HG03520 (cell line): ENCODE data around the gene RALGPS1.

Experiments used
- ATAC-seq: cut with Tn5 transposase; IDR thresholded peaks from one replicate; pipeline ENCODE4 v1.9.1; 2021; ENCODE audit warnings: mild to moderate bottlenecking, moderate library complexity; ENCODE audit not compliant: unreplicated experiment

Gene RALGPS1

GRCh38 chr9:127075624-127076372, 161.2 kb downstream of the RALGPS1 start:
- ATAC-seq: no peak

GRCh38 chr9:127076860-127077643, 162.5 kb downstream of the RALGPS1 start:
- no peak for ATAC-seq

- ATAC-seq: no peak
Observed at GRCh38 chr9:127077644-127077946, 163.0 kb downstream of the RALGPS1 start.

GRCh38 chr9:127078336-127078735, 163.8 kb downstream of the RALGPS1 start:
- no peak for ATAC-seq

- no peak for ATAC-seq
Observed at GRCh38 chr9:127078988-127079387, 164.4 kb downstream of the RALGPS1 start.

- no peak for ATAC-seq
Observed at GRCh38 chr9:127079446-127080140, 165.0 kb downstream of the RALGPS1 start.

GRCh38 chr9:127081250-127082185, 166.9 kb downstream of the RALGPS1 start:
- ATAC-seq: no peak

- no peak for ATAC-seq
Observed at GRCh38 chr9:127083138-127083980, 168.8 kb downstream of the RALGPS1 start.

GRCh38 chr9:127084076-127085039, 169.8 kb downstream of the RALGPS1 start:
- no peak for ATAC-seq

GRCh38 chr9:127085186-127085585, 170.6 kb downstream of the RALGPS1 start:
- no peak for ATAC-seq

GRCh38 chr9:127086771-127087170, 172.2 kb downstream of the RALGPS1 start:
- no peak for ATAC-seq

- no peak for ATAC-seq
Observed at GRCh38 chr9:127087411-127087810, 172.8 kb downstream of the RALGPS1 start.

- ATAC-seq: no peak
Observed at GRCh38 chr9:127087836-127088235, 173.3 kb downstream of the RALGPS1 start.

GRCh38 chr9:127088724-127089615, 174.4 kb downstream of the RALGPS1 start:
- ATAC-seq: no peak

GRCh38 chr9:127089631-127090081, 175.1 kb downstream of the RALGPS1 start:
- no peak for ATAC-seq

- ATAC-seq: no peak
Observed at GRCh38 chr9:127090341-127090985, 175.9 kb downstream of the RALGPS1 start.

- ATAC-seq: no peak
Observed at GRCh38 chr9:127091526-127091925, 176.9 kb downstream of the RALGPS1 start.
